ENCODE results near the gene VAMP3.

DNA sequence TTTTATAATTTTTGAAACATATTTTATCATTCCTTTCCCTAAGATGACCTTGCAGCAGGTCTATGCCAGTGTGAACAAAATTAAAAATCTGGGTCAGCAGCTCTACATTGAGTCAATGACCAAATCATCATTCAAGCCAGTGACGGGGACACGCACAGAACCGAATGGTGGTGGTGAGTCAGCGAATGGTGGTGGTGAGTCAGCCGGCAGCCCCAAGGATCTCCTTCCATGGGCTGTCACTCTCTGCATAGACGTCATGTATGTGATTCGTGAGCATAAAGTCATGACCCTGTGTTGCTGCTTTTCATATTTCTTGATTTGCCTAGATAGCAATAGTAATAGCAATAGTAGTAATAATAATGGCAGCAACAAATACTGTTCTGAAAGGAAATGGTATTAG lies 39.3 kb downstream of the VAMP3 start:
- TF ChIP-seq, protein P1, sequence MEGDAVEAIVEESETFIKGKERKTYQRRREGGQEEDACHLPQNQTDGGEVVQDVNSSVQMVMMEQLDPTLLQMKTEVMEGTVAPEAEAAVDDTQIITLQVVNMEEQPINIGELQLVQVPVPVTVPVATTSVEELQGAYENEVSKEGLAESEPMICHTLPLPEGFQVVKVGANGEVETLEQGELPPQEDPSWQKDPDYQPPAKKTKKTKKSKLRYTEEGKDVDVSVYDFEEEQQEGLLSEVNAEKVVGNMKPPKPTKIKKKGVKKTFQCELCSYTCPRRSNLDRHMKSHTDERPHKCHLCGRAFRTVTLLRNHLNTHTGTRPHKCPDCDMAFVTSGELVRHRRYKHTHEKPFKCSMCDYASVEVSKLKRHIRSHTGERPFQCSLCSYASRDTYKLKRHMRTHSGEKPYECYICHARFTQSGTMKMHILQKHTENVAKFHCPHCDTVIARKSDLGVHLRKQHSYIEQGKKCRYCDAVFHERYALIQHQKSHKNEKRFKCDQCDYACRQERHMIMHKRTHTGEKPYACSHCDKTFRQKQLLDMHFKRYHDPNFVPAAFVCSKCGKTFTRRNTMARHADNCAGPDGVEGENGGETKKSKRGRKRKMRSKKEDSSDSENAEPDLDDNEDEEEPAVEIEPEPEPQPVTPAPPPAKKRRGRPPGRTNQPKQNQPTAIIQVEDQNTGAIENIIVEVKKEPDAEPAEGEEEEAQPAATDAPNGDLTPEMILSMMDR (IDR thresholded peaks at IDR 0.05), result no peak
- TF ChIP-seq EZH2 (IDR thresholded peaks at IDR 0.05; ENCODE audit: borderline replicate concordance, insufficient read depth, low read depth, low read length, poor library complexity, severe bottlenecking), result no peak
